Ascending aorta (tissue), 2 donors: ENCODE measurements around the gene PPP6R3. TPM values are rescaled to one million over a fixed set of nuclear protein-coding genes. Genes with fewer than 3 reads are reported as not detected.
A peak's percentile ranks its signal among the peaks of the same experiment; 100 is the strongest.

Experiments used
- DNase-seq, 2 donors: peaks; one replicate each; pipeline ENCODE4 v3.0.0-alpha.2; 2019; ENCODE audit warnings: low spot score in 2 of 2
- H3K27ac ChIP-seq, 2 donors: fragments of 200-600 bp; sonication (generic); one replicate each; pipeline ENCODE4 v1.5.1; 2016 to 2017; ENCODE audit warnings: mild to moderate bottlenecking in 1 of 2
- H3K27me3 ChIP-seq: fragments of 200-600 bp; sonication (generic); one replicate; pipeline ENCODE4 v1.5.1; 2017
- H3K36me3 ChIP-seq, 2 donors: fragments of 200-600 bp; sonication (generic); one replicate each; pipeline ENCODE4 v1.5.1; 2016
- H3K4me1 ChIP-seq, 2 donors: fragments of 200-600 bp; sonication (generic); one replicate each; pipeline ENCODE4 v1.5.1; 2016 to 2017; ENCODE audit warnings: mild to moderate bottlenecking in 1 of 2
- H3K4me3 ChIP-seq, 2 donors: fragments of 200-600 bp; sonication (generic); one replicate each; pipeline ENCODE4 v1.5.1; 2016 to 2017; ENCODE audit warnings: mild to moderate bottlenecking in 1 of 2
- H3K9me3 ChIP-seq, 2 donors: fragments of 200-600 bp; sonication (generic); one replicate each; pipeline ENCODE4 v1.5.1; 2016
- intact Hi-C: fragments of 100-400 bp; cut with DNase I; formaldehyde crosslinking; loops from one replicate; pipeline ENCODE4 v1.15.1; 2023
- total RNA-seq: library from RNA; depleted of rRNA; stranded (reverse); fragments of >200 nt; gene quantifications from one replicate; pipeline ENCODE4 v1.1.0, GENCODE V29; 2016
- TF ChIP-seq, protein P1 (sequence below), 3 experiments: fragments of 200-600 bp in 2 of 3; fragments of 450-650 bp in 1 of 3; sonication (generic) in 2 of 3; IDR thresholded peaks; one replicate each; pipeline ENCODE4 v1.5.1; 2016 to 2019; ENCODE audit warnings: antibody characterized with exemption in 3 of 3, mild to moderate bottlenecking in 1 of 3, moderate library complexity in 1 of 3

Gene PPP6R3
- total RNA-seq, 1 donor from 2014 or later: 94.7 TPM

DNA sequence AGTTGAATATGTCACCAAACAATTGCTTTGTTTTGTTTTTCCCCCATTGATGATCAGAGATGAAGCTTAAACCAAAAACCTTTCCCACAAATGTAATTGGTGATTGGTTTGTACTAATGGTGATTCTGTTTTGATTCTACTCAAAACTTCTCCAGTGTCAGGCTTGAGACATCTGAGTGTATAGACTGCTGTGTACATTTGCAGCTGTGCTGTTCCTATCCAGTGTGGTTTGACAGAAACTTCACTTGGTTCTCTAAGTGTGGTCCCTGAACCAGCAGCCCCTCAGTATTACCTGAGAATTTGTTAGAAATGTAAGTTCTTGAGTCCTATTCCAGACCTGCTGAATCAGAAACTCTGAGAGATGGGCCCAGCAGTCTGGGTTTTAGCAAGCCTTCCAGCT, 84.8 kb downstream of the PPP6R3 start:
- Histone ChIP-seq H3K9me3 (no peaks in the 10 kb centered on the region), H3K4me1 (peaks cover 0 to 7% of the 10 kb centered on the region in 2 donors), H3K27ac (no peak overlapping the region), H3K27me3 (no peaks in the 10 kb centered on the region), H3K4me3 (no peak overlapping the region), H3K36me3 (peaks cover 18 to 29% of the 10 kb centered on the region in 2 donors)
- intact Hi-C loops: no loop called here
- no peak for DNase-seq
- TF ChIP-seq, protein P1, sequence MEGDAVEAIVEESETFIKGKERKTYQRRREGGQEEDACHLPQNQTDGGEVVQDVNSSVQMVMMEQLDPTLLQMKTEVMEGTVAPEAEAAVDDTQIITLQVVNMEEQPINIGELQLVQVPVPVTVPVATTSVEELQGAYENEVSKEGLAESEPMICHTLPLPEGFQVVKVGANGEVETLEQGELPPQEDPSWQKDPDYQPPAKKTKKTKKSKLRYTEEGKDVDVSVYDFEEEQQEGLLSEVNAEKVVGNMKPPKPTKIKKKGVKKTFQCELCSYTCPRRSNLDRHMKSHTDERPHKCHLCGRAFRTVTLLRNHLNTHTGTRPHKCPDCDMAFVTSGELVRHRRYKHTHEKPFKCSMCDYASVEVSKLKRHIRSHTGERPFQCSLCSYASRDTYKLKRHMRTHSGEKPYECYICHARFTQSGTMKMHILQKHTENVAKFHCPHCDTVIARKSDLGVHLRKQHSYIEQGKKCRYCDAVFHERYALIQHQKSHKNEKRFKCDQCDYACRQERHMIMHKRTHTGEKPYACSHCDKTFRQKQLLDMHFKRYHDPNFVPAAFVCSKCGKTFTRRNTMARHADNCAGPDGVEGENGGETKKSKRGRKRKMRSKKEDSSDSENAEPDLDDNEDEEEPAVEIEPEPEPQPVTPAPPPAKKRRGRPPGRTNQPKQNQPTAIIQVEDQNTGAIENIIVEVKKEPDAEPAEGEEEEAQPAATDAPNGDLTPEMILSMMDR (IDR thresholded peaks at IDR 0.05): no peak

DNA sequence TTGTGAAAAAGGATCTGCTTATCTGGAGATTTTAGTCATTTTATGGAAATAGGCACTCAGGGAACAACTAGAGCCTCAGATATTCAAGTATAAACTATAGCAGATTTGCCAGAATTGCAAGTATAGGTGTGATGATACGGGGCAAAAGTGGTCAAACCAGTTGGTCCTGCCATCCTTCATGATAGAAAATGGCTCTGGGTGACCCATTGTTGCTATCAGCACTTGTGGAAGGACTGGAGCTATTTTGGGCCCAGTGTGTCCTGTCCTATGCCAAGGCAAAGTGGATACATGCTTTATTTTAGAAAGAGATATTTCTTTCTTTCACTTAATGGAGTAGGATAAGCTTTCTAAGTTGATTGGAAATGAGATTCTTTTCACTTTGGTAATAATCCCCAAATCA, 85.2 kb downstream of the PPP6R3 start:
- Histone ChIP-seq H3K9me3 (no peaks in the 10 kb centered on the region), H3K4me3 (no peak overlapping the region), H3K4me1 (peaks cover 0 to 7% of the 10 kb centered on the region in 2 donors), H3K27me3 (no peaks in the 10 kb centered on the region), H3K27ac (no peak overlapping the region), H3K36me3 (peaks cover 18 to 24% of the 10 kb centered on the region in 2 donors)
- intact Hi-C loops: no loop called here
- TF ChIP-seq, protein P1 (IDR thresholded peaks at IDR 0.05): no peak
- DNase-seq: no peak

DNA sequence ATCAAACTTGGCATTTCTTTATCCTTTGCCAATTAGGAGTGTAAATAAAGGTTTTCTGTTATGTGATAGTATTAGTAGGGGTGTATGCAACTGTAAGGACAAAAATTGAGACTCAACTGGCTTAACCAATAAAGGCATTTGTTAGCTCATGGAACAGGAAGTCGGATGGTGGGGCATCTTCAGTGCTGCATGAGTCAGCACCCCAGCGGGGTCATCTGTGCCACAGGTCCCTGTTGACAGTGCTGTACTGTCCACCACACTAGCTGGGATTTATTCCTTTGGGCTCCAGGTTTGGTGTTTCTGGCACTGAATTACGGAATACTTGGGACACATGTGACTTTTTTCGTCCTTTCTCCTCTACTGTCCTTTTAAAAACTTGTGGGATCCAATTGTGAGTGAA, 86.0 kb downstream of the PPP6R3 start:
- H3K4me1 ChIP-seq: peaks cover 0 to 7% of the 10 kb centered on the region in 2 donors
- H3K4me3 ChIP-seq: no peak overlapping the region
- intact Hi-C loops: no loop called here
- TF ChIP-seq, protein P1 (IDR thresholded peaks at IDR 0.05): no peak
- no peaks in the 10 kb centered on the region for H3K9me3 ChIP-seq
- peaks cover 18 to 23% of the 10 kb centered on the region in 2 donors for H3K36me3 ChIP-seq
- no peak overlapping the region for H3K27ac ChIP-seq
- H3K27me3 ChIP-seq: no peaks in the 10 kb centered on the region
- no peak for DNase-seq

DNA sequence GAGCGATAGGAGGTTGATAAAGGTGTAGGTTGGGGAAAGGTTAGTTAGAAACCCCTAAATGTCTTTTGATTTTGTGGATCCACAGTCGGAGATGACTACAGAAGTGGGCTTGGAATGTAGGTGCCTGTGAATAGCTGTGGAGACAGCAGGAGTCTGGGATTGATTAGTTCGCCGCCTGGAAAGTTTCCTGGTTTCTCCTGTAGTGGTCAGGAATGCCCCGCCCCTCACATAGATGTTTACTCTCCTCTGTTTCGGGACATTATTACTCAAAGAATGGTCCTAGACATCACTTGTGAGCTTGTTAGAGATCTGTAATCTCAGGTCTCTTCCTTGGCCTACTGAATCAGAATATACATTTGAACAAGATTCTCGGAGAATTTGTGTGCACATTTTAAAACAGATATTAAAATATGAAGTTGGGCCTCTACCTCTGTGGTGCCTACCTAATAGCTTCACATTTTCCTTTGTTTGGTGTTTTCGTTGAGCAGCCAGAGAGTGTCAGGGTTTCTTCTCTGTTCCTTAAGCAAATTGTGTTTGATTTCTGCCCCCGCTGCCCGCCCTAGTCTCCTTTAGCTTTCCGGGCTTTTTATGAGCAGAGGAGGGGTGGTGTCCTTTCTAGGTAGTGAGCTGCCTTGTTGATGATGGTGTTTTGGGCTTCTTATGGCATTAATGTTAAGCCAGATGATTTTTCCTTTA, 89.4 kb downstream of the PPP6R3 start:
- Histone ChIP-seq H3K27me3 (no peaks in the 10 kb centered on the region), H3K36me3 (peaks cover 16 to 52% of the 10 kb centered on the region in 2 donors), H3K27ac (peak overlapping the region; percentile 5 to 6), H3K4me1 (peaks cover 0 to 2% of the 10 kb centered on the region in 2 donors), H3K9me3 (no peaks in the 10 kb centered on the region), H3K4me3 (no peak overlapping the region)
- intact Hi-C loops: no loop called here
- no peak for DNase-seq
- TF ChIP-seq, protein P1 (IDR thresholded peaks at IDR 0.05): no peak

DNA sequence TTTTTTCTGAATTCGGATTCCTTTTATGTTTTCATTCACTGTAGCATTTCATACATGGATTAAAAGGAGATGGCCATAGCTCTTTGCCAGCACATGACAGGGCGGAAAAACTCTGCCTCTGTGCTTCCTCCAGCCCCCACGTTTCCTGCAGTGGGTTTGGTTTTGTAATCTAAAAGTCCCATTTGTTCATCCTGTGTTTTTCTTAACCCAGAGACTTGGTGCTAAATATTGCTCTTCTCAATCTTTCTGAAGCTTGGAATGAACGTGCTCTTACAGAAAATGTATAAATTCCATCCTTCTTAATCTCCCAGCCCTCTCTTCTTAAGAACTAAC, 89.9 kb downstream of the PPP6R3 start:
- H3K27me3 ChIP-seq: no peaks in the 10 kb centered on the region
- peaks cover 15 to 52% of the 10 kb centered on the region in 2 donors for H3K36me3 ChIP-seq
- H3K27ac ChIP-seq: peak overlapping the region; percentile 5 to 6
- DNase-seq: no peak
- no peak overlapping the region for H3K4me3 ChIP-seq
- TF ChIP-seq, protein P1 (IDR thresholded peaks at IDR 0.05): no peak
- intact Hi-C loops: no loop called here
- H3K4me1 ChIP-seq: peaks cover 0 to 2% of the 10 kb centered on the region in 2 donors
- no peaks in the 10 kb centered on the region for H3K9me3 ChIP-seq
